GM21786 (cell line): ENCODE results near the gene PTPRD.
"Not testable (repeated sequence)": the region's sequence is repeated elsewhere in the genome, so short reads cannot be mapped to it uniquely, and the experiment has no call there.

Experiments used
- ATAC-seq: cut with Tn5 transposase; IDR thresholded peaks from one replicate; pipeline ENCODE4 v1.9.1; 2021; ENCODE audit not compliant: unreplicated experiment

PTPRD gene

DNA sequence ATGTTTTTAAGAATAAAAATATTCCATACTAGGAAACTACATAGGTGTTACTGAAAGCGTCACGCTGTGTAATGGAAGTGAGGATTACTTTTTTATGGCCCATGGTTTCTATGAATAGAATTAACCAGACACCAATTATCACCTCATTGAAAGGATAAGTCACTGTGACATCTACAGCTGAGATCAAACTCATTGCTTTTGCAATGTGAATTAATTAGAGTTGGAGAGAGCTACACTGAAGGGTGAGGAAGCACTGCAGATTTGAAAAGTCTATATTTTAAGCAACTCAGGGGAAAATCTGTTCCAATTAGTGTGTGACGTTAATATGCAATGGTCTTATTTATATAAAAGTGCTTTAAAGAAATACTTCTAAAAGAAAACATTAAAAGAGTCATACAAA lies 1513.2 kb downstream of the PTPRD start:
- ATAC-seq = no peak

DNA sequence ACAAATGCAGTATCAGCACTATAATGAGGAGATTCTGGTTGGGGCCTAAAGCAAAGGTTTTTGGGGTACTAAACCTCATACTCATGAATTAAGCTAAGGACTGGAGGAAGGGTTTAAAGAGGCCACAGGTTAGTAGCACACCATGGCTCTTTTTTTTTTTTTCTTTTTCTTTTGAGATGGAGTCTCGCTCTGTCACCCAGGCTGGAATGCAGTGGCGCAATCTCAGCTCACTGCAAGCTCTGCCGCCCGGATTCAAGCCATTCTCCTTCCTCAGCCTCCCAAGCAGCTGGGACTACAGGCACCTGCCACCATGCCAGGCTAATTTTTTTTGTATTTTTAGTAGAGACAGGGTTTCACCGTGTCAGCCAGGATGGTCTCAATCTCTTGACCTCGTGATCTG lies 1515.5 kb downstream of the PTPRD start:
- not testable (repeated sequence) for ATAC-seq

DNA sequence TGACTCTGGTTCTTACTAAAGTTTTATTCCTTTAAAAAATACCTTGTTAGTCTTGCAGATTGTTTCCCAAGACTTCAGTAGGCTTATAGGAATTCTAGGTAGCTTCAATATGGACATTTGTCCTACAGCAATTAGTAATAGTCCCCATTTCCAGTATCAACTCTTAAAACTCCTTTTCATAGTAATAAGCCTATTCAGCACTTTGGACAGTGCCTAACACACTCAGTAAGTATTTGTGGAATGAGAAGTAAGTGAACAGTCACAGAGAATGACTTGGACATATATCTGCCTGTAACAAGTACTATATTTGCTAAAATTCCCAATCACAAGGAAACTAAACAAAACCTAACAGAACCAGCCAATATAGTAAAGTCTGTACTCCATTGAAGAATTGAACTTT lies 1521.4 kb downstream of the PTPRD start:
- no peak for ATAC-seq

DNA sequence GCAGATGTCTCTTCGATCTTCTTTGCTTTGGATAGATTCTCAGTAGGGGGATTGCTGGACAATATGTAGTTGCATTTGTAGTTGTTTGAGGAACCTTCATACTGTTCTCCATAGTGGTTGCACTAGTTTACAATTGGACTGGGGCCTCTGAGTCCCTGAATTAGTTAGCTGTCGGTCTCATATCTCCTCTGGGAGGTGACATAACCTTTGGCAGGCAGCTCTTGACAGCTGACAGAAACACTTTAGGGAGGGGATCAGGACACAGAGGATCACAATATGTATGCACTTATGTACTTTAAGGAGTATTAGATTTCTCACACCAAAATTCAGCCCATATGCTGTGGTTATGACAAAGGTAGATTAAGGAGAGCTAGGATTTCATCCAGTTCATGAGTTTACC lies 1533.3 kb downstream of the PTPRD start:
- ATAC-seq = no peak

DNA sequence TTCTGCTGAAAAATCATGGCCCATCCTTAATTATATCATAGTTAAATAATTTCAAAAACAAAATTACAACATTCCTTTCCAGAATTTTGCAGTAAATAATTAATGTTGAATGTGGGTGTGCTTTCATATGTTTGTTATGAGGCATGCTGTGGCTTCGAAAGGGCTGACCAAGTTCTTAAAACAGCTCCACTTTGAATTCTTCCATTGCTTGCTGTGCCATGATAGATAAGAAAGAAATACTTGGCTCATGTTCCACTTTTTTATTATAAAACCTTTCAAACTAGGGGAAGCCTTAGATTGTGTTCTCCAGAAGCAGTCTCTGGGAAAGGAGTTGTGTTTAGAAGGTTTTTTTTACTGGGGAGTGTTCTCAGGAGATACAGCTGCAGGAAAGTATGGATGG lies 1534.5 kb downstream of the PTPRD start:
- no peak for ATAC-seq

DNA sequence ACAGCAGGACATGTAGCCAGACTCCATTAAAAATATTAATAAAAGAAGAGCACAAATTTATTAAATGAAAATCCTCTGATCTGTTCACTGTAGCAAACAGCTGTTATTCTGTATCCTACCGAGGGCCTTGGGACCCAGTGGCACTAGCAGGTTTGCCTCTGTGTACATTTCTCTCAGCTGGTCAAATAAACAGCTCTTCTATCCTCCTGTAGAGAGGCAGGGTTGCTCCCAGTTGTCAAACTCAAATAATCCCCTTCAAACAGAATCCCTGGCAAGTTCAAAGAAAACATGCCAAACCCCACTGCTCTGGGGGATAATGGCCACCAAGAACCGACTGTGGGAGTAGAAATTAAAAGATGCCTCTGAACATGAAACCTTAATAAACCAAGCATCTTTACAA lies 1551.2 kb downstream of the PTPRD start:
- no peak for ATAC-seq

DNA sequence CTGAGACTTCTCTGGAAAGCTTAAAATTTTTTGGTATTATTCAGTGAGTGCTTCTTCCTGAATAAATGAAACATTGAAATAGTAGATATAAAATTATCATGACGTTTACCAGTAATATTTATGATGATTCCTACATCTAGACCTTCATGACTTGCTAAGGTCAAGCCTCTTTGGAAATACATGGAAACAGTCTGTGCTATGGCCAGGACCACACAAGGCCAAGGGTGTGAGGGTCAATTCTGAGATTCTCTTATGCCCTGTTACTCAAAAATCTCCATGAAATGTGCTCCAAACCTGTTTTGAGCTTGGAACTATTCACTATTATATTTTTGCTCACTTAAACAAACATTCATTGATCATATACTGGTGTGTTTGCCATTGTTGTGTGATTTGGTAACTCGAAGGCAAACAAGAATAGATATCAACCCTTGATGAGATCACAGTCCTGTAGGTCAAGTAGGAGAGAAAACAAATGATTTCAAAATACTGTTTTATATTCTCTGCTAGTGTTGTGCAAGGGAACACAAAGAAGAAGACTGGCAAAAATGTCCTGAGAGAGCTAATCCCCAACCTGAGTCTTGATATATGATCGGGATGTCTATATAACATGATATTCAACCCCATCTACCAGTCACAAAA lies 1558.3 kb downstream of the PTPRD start:
- ATAC-seq = no peak

DNA sequence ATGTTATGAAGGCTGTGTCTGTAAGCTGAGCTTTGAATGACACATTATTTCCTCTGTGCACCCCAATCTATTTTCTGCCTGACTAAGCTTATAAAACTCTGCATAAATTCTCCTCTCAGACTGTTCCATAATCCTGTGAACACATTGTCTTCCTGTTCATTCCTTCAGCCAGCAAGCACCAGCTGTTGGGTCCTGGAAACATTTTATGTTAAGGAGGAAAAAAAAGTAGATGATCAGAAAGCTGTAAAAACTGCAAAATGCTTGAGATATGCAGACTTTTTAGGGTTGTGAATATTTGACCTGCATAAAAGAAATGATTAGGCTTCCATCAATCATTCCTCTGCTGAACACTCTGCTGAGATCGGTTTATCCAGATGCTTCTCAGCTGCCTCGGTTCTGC lies 1567.2 kb downstream of the PTPRD start:
- ATAC-seq = no peak

DNA sequence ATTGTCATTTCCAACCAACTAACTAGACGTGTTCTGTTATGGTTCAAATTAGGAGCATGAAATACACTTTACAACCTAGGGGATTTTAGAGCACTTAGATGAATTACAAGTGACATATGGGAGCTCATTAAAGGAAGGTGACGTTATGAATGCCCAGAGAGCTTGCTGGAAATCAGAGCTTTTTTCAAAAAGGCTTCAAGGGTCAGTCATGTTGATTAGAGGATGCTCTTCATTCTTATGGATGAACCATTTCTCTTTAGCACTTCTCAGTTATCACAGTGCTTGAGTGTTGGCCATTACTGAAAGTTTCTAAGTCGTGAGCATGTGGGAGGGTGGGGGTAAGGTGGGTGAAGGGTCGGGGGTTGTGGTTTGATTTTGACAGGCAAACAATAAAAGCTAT lies 1567.7 kb downstream of the PTPRD start:
- ATAC-seq = no peak

DNA sequence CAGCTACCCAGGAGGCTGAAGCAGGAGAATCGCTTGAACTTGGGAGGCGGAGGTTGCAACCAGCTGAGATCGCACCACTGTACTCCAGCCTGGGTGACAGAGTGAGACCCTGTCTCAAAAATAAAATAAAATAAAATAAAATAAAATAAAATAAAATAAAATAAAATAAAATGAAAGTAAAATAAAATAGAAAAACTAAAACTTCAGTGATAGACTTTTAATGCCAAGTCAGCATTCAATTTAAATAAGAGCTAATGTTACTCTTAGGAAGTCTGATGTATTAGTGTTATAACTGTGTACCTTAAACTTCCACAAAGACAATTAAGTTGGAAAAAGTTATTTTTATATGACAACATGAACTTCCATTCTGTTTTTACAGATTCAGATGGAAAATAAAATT lies 1569.0 kb downstream of the PTPRD start:
- ATAC-seq = not testable (repeated sequence)

DNA sequence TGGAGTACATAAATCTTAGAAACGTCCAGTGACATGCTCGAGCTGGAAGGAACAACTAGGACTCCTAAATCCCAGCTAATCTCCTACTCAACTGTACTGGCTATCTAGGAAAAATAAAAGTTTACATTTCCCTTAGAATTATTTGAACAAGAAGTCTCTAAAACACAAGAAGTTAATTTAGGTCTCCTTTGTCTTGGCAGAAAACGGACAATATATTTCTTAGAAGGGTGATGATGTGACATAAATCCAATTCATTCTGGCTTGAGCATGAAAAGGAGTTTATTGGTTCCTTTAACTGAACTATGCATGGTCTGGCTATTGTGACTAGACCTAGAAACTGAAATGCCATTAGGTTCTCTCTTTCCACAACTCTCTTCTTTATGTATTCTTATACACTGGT lies 1571.0 kb downstream of the PTPRD start:
- no peak for ATAC-seq

DNA sequence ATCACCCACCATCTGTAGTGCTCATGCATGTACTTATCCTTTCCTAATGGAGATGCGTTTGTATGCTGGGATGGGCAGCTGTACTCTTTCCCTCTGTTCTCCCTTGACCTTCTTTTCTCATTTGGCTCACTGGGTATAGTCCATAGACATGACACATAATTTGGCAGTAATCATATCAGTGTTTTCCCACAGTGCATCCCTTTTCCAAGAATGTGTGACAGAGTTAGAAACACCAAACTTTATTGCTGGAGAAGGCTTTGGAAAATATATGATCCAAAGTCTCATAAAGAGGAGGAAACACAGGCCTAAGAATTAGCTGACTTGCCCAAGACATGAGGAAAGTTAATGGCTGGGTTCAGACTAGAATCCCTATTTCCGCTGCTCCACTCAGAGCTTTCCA lies 1579.8 kb downstream of the PTPRD start:
- no peak for ATAC-seq

DNA sequence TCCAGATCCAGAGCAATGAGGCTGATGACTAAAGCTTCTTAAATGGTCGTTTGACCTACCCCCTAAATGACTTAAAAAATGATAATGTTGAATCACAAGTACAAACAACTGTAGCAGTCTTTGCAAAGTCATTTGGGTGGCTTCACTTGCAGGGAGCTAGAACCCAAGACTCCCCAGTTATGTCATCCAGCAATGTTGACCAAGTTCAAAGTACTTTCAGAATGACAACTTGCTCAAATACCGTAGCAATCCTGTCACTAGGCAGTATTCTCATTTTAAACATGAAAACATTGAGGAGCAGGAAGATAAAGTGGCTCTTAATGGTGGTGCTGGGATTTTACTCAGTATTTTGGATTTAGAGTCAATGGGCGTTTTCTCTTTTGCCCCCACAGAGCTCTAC lies 1596.2 kb downstream of the PTPRD start:
- no peak for ATAC-seq

DNA sequence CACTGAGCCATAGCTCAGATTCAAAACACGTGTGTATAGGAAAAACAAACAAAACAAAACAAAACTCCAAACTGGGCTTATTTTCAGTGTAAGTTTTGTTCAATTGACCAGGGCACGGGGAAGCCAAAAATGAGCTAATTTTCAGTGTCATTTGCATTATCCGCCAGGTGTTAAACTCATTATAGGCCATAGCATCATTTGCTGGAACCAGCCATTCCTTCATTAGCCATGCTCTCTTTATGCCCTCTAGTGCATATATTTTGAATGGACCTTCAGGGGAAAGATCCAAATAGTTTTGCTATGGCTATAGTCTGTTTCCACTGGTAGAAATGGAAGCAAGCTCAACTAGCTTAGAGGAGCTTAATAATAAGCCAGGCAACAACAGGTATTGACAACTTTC lies 1608.0 kb downstream of the PTPRD start:
- no peak for ATAC-seq

DNA sequence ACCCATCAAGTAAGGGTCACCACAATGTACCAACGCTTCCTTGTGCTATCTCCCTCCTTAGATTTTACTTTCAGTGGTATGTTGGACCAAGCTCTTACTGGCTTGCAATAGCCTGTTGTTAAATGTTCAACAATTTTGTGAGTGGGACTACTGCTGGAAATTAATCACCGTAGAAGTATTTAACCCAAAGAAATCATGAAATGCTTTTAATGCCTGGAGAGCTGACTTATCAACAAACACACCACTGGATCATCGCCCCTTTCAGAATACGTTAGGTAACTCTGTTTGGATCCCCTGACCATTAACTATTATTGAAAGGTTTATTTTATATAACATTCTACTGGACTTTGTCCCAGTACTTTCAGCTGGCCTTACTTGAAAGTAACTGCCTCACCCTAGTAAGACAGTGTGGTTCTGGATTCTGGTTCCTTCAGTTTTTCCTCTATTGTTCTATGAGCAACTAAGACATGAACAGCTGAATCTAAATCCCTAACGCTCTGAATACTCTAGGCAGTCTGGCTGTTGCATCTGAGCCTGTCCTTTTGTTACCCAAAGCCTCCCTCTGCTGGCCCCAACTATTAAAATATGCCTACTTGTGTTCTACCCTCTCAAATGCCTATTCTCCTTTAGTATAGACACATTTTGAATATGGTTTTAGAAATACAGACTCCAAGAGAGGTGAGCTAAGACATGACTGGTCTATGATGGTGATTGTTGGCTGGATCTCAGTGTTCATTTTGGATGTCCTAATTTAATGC lies 1609.8 kb downstream of the PTPRD start:
- ATAC-seq = no peak

DNA sequence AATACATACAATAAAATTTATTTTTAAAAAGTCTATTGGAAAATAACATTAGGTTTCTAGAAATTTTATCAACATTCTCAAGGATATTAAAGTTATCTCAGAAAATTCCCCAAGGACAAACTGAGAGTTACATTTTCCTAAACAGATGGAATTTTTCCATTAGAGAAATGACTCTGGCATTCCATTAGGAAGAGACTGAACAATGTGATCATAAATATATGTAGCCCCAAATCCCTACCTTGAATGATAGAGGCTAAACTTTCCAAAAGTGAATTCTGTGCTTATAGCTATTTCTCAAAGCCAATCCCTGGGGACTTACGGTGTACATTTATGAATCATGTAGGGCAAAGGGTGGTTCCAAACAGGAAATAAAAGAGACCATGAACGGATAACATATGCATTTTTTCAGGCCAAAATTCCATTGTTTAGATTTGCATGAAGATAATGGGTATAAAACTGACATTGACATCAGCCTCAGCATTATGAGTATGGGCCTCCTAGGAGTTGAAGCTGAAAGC lies 1632.2 kb downstream of the PTPRD start:
- no peak for ATAC-seq

DNA sequence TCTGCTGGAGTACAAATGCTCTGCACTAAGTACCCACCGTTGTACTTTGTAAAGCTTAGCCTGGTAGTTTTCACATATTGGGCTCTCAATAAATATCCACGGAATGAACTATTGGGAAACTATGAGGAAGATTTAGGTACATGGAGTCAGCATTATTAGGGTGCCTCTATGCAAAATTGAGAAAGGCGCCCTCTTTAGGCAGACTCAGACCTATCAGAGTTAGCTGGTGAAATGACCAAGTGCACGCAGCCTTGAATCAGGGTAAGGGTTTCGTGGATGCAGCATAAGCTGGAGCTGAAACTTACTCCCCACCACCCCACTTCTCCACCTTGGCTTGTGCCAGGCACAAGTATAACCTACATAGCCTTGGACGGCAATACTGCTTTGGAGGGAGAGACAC lies 1634.5 kb downstream of the PTPRD start:
- ATAC-seq = no peak

DNA sequence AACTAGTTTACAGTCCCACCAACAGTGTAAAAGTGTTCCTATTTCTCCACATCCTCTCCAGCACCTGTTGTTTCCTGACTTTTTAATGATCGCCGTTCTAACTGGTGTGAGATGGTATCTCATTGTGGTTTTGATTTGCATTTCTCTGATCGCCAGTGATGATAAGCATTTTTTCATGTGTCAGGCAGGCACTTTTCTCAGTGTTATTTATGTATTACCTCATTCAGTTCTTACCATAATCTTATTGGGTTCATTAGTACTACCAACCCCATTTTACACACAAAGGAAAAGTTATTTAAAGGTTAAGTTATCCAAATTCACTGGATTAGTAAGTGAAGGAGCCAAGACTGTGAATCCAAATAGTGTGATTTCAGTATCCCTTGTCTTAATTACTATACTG lies 1644.5 kb downstream of the PTPRD start:
- not testable (repeated sequence) for ATAC-seq

DNA sequence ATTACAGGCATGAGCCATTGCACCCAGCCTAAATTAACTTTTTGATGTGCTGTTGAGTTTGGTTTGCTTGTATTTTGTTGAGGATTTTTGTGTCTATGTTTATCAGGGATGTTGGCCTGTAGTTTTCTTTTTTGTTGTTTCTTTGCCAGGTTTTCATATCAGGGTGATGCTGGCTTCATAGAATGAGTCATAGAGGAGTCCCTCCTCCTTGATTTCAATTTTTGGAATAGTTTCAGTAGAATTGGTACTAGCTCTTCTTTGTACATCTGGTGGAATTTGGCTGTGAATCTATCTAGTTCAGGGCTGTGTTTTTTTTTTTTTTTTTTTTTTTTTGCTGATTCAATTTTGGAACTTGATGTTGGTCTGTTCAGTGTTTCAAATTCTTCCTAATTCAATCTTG lies 1648.9 kb downstream of the PTPRD start:
- ATAC-seq = no peak

DNA sequence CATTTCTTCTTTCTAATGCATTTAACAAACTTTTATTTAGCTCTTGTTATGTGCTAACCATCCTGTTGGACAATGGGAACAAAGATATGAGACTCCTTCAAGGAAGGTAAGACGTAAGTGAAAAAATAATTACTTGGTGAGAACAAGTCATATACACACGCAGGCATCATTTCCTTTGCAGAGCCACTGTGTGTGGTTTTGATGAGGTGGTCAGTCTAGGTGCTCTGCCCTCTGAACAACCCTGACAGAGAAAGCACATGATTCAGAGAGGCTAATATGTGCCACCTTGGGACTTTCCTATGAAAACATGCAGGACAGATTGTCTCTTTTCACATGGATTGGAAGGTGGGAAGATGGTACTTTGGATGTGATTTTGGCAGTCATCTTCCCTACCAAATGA lies 1650.7 kb downstream of the PTPRD start:
- ATAC-seq = no peak

DNA sequence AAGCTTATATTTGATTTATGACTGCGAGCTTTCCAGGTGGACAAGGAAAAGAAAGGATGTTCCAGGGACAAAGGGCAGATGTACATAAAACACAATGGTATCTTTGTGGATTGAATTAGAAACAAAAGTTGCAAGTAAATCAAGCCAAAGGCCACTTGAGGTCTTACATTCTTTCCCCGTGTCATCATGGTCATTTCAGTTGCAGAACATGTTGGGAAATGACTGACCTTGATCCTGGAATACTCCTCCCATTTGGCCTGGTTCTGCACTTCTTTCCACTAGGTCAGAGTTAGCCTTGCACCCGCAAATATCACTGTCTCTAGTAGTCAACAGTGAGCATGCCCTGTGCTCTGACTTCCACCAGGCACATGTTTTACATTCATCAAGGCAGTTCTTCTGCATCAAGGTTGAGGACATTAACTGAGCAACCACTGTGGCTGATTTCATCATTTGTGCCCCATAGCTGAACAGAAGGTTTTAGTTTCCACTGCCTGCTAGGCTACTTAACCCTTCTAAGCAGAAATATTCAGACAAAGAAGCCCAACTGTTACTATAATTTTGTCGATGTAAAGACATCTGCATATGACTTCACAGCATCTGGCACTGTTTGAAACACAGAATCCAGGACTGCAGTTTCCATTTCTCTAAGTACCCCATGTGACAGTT lies 1651.5 kb downstream of the PTPRD start:
- ATAC-seq = no peak

DNA sequence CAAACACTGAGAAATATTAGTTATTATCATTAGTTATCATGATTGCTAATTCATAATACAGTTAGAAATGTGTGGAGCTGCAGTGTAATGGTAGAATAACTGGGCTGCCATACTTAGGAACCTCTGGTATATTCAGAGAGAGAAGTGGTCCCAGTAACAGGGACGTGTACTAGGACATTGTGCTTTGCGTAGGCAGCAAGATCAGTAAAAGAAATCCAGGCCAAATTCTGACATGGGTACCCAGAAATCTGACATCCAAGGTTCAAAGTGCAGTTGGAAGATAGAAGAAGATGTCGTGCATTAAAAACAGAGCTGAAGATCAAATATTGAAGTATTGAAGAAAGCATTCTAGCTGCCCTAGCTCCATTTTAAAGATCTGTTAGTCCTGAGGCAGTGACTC lies 1652.5 kb downstream of the PTPRD start:
- no peak for ATAC-seq
